Sigmoid colon (tissue), 7 donors: ENCODE measurements around the gene PROSER3. TPM values are rescaled to one million over a fixed set of nuclear protein-coding genes. Genes with fewer than 3 reads are reported as not detected.

Source experiments
- DNase-seq: peaks from one replicate; pipeline ENCODE4 v3.0.0-alpha.2; 2019
- H3K27ac ChIP-seq, 4 donors: fragments of 200-600 bp; sonication (generic); one replicate each; pipeline ENCODE4 v1.5.1; 2016 to 2019; ENCODE audit warnings: mild to moderate bottlenecking in 1 of 4
- H3K27me3 ChIP-seq, 3 donors: fragments of 200-600 bp; sonication (generic); one replicate each; pipeline ENCODE4 v1.5.1; 2019; ENCODE audit warnings: mild to moderate bottlenecking in 1 of 3
- H3K36me3 ChIP-seq, 4 donors: fragments of 200-600 bp; sonication (generic); one replicate each; pipeline ENCODE4 v1.5.1; 2016 to 2019
- H3K4me1 ChIP-seq, 4 donors: fragments of 200-600 bp; sonication (generic); one replicate each; pipeline ENCODE4 v1.5.1; 2017 to 2019
- H3K4me3 ChIP-seq, 4 donors: fragments of 200-600 bp; sonication (generic); one replicate each; pipeline ENCODE4 v1.5.1; 2017 to 2019; ENCODE audit warnings: mild to moderate bottlenecking in 2 of 4, moderate library complexity in 1 of 4
- H3K9me3 ChIP-seq, 4 donors: fragments of 200-600 bp in 3 of 4; sonication (generic) in 3 of 4; one replicate each; pipeline versions ENCODE4 v1.5.1 to v1.6.1; 2013 to 2019
- EP300 ChIP-seq, 4 donors: sonication (generic); formaldehyde crosslinking; IDR thresholded peaks; one replicate each; pipeline ENCODE4 v1.6.1; 2017; ENCODE audit warnings: antibody characterized with exemption in 4 of 4
- POLR2A ChIP-seq, 2 donors: fragments of 450-650 bp; IDR thresholded peaks; one replicate each; pipeline ENCODE4 v1.6.1; 2016; ENCODE audit warnings: antibody characterized with exemption in 2 of 2, mild to moderate bottlenecking in 2 of 2, moderate library complexity in 2 of 2
- POLR2AphosphoS5 ChIP-seq, 4 donors: sonication (generic); formaldehyde crosslinking; IDR thresholded peaks; one replicate each; pipeline ENCODE4 v1.6.1; 2017; ENCODE audit warnings: antibody characterized with exemption in 4 of 4
- WGBS, 2 donors: extraction: QIAGEN DNeasy Blood & Tissue Kit; methylation state at CpG; one replicate each; pipeline ENCODE4 v1.1.7; 2013; 5-methylcytosine and 5-hydroxymethylcytosine counted together
- intact Hi-C: fragments of 100-400 bp; cut with DNase I; formaldehyde crosslinking; loops from one replicate; pipeline ENCODE4 v1.15.1; 2023
- polyA plus RNA-seq, 3 donors: library from polyadenylated mRNA; stranded (reverse); fragments of 200-250 nt; gene quantifications; one replicate each; pipeline ENCODE4 v1.2.3, GENCODE V29; 2013
- total RNA-seq, 4 donors: library from RNA; depleted of rRNA; stranded (reverse); fragments of >200 nt; gene quantifications; one replicate each; pipeline ENCODE4 v1.1.0, GENCODE V29; 2016
- TF ChIP-seq, protein P1 (sequence below), 4 experiments: fragments of 450-650 bp in 3 of 4; fragments of 200-600 bp in 1 of 4; IDR thresholded peaks; one replicate each; pipeline ENCODE4 v1.5.1; 2016 to 2019; ENCODE audit warnings: antibody characterized with exemption in 4 of 4, mild to moderate bottlenecking in 3 of 4, moderate library complexity in 2 of 4
- donor health status: healthy with polysubstance abuse.
- donor health status: Bipolar disorder and iron deficiency.
- donor health status: healthy.

The PROSER3 gene
- total and polyA plus RNA-seq, 7 donors = 2.4 to 16.5 (median 5.0) TPM

DNA sequence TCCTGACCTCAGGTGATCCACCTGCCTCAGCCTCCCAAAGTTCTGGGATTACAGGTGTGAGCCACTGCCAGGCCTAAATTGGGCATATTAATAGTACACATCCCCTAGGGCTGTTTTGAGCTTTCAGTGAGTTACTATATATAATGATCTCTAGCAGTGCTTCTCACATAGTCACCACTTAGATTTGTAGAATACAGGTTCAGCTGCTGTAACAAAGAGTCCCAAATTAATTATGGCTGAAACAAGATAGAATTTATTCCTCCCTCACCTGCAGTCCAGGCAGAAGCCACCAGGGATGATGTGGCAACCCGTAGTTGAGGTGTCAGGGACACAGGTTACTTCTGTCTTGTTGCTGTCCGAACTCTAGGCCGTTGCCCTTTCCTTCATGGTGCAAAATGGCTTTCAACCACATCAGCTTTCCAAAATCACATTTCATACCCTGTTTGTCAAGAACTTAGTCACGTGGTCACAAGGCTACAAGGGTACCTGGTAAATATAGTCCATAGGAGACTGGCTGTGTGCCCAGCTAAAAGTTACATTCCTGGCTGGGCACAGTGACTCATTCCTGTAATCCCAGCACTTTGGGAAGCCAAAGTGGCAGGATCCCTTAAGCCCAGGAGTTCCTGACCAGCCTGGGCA is 2.9 kb downstream of the PROSER3 start:
- no peak for DNase-seq
- no peak overlapping the region for H3K27ac ChIP-seq
- TF ChIP-seq, protein P1, sequence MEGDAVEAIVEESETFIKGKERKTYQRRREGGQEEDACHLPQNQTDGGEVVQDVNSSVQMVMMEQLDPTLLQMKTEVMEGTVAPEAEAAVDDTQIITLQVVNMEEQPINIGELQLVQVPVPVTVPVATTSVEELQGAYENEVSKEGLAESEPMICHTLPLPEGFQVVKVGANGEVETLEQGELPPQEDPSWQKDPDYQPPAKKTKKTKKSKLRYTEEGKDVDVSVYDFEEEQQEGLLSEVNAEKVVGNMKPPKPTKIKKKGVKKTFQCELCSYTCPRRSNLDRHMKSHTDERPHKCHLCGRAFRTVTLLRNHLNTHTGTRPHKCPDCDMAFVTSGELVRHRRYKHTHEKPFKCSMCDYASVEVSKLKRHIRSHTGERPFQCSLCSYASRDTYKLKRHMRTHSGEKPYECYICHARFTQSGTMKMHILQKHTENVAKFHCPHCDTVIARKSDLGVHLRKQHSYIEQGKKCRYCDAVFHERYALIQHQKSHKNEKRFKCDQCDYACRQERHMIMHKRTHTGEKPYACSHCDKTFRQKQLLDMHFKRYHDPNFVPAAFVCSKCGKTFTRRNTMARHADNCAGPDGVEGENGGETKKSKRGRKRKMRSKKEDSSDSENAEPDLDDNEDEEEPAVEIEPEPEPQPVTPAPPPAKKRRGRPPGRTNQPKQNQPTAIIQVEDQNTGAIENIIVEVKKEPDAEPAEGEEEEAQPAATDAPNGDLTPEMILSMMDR (IDR thresholded peaks at IDR 0.05) = no peak
- TF ChIP-seq POLR2A (IDR thresholded peaks at IDR 0.05) (no peak), EP300 (IDR thresholded peaks at IDR 0.05) (no peak), POLR2AphosphoS5 (IDR thresholded peaks at IDR 0.05) (no peak)
- no peaks in the 10 kb centered on the region for H3K27me3 ChIP-seq
- no peaks in the 10 kb centered on the region for H3K9me3 ChIP-seq
- H3K4me3 ChIP-seq = no peak overlapping the region
- H3K4me1 ChIP-seq = peaks cover 0 to 39% (median 27%) of the 10 kb centered on the region in 4 donors
- peaks cover 0 to 55% (median 12%) of the 10 kb centered on the region in 4 donors for H3K36me3 ChIP-seq
- intact Hi-C loops = no loop called here
- 96 to 98% methylated on average over 4 of the region's 4 CpGs for WGBS, 2 donors

DNA sequence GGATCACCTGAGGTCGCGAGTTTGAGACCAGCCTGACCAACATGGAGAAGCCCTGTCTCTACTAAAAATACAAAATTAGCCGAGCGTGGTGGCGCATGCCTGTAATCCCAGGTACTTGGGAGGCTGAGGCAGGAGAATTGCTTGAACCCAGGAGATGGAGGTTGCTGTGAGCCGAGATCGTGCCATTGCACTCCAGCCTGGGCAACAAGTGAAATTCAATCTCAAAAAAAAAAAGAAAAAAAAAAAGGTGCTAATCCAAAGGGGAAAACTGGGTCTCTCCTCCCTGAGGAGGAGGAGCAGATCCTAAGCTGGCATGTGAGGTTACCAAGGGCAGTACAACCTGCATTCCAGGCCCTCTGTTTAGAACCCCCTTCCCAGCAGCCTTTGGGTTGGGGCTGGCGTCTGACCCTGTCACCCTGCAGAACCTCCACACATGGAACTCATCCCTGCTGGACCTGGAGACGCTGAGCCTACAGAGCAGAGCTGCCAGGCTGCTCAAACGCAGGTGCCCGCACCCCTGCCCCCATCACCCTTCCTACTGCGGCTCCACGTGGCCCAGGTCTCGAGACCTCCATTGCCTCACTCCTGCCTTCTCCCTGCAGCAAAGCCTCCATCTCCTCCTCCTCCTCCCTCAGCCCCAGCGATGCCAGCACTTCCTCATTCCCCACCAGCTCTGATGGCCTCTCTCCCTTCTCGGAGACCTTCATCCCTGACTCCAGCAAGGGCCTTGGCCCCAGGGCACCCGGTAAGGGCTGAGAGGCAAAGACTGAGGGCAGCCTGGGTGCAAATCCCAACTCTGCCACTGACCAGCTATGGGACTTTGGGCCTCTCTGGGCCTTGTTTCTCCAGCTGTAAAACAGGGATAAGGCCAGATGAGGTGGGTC is 6.7 kb downstream of the PROSER3 start:
- Histone ChIP-seq H3K27ac (no peak overlapping the region), H3K4me1 (peaks cover 0 to 19% (median under 1%) of the 10 kb centered on the region in 4 donors), H3K27me3 (no peaks in the 10 kb centered on the region), H3K9me3 (no peaks in the 10 kb centered on the region), H3K4me3 (no peak overlapping the region), H3K36me3 (peaks cover 0 to 59% (median 12%) of the 10 kb centered on the region in 4 donors)
- 94 to 97% methylated on average over 17 of the region's 17 CpGs for WGBS, 2 donors
- no peak for DNase-seq
- intact Hi-C loops = no loop called here
- TF ChIP-seq POLR2AphosphoS5 (IDR thresholded peaks at IDR 0.05) = no peak
- TF ChIP-seq, protein P1 (IDR thresholded peaks at IDR 0.05) = no peak
- no peak for TF ChIP-seq POLR2A (IDR thresholded peaks at IDR 0.05)
- no peak for TF ChIP-seq EP300 (IDR thresholded peaks at IDR 0.05)

DNA sequence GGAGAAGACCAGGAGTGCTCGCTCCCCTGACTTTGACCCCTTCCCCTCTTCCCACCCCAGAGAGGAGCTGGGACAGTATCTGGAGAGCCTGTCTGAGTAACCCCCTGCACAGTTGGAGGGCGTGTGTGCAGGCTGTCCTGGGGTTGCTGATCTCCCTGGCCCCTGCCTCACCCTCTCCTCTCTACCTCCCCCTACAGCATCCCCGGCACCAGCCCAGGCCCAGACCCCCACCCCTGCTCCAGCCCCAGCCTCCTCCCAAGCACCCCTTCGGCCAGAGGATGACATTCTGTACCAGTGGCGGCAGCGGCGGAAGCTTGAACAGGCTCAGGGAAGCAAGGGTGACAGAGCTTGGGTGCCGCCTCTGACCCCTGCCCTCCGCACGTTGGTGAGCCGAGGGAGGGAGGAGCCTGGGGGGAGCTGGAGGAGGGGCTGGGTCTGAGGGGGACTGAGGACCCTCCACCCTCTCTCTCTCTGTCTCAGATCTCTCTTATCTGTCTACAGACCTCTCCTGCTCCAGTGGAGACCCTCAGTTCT is 8.7 kb downstream of the PROSER3 start:
- Histone ChIP-seq H3K27me3 (no peaks in the 10 kb centered on the region), H3K27ac (no peak overlapping the region), H3K36me3 (peaks cover 0 to 44% (median 12%) of the 10 kb centered on the region in 4 donors), H3K4me3 (no peak overlapping the region), H3K9me3 (no peaks in the 10 kb centered on the region), H3K4me1 (peaks cover 0 to 11% (median 0%) of the 10 kb centered on the region in 4 donors)
- intact Hi-C loops = no loop called here
- TF ChIP-seq POLR2A (IDR thresholded peaks at IDR 0.05) (no peak), POLR2AphosphoS5 (IDR thresholded peaks at IDR 0.05) (no peak), EP300 (IDR thresholded peaks at IDR 0.05) (no peak)
- TF ChIP-seq, protein P1 (IDR thresholded peaks at IDR 0.05) = no peak
- DNase-seq = no peak
- 88 to 90% methylated on average over 11 of the region's 11 CpGs for WGBS, 2 donors

DNA sequence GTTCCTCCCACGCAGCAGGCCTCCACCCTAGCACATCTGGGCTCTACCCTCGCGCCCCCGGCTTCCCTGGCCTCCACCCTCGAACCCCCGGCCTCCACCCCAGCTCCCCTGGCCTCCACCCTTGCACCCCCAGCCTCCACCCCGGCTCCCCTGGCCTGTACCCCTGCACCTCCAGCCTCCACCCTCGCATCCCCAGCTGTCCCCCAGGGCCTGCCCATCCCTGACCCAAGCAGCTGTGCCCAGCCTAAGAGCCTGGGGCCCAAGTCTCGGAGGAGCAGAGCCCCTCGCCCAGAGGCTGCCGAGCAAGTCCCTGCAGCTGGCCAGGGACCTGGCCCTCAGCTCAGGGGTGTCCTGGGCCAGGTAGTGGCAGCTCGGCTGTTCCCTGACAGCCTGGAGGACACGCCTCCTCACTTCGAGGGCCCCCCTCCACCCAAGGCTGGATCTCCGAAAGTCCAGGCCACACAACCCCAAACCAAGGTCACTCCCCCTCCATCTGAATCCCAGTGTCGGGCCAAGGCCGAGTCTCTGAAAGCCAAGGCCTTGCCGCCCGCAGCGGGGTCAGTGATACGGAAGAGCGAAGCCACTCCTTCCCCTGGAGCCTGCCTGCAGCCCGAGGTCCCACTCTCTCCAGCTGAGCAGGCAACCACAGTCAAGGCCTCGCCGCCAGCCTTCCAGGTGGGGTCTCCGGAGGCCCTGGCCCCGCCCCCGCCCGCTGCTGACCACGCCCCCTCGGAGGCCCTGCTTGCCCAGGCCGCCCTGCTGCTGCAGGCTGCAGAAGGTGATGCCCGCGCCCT is 9.5 kb downstream of the PROSER3 start:
- WGBS, 2 donors = 79 to 89% methylated on average over 34 of the region's 34 CpGs
- Histone ChIP-seq H3K36me3 (peaks cover 0 to 36% (median 7%) of the 10 kb centered on the region in 4 donors), H3K27me3 (no peaks in the 10 kb centered on the region), H3K9me3 (no peaks in the 10 kb centered on the region), H3K4me1 (peaks cover 0 to 11% (median 0%) of the 10 kb centered on the region in 4 donors), H3K27ac (no peak overlapping the region), H3K4me3 (no peak overlapping the region)
- intact Hi-C loops = no loop called here
- DNase-seq = no peak
- TF ChIP-seq EP300 (IDR thresholded peaks at IDR 0.05) (no peak), POLR2AphosphoS5 (IDR thresholded peaks at IDR 0.05) (no peak), POLR2A (IDR thresholded peaks at IDR 0.05) (no peak)
- TF ChIP-seq, protein P1 (IDR thresholded peaks at IDR 0.05) = no peak
